Liver (tissue), 9 donors: ENCODE results near the gene SPATA32. TPM values are rescaled to one million over a fixed set of nuclear protein-coding genes. Genes with fewer than 3 reads are reported as not detected.

ENCODE experiments used
- DNase-seq: peaks from one replicate; pipeline ENCODE4 v3.0.0-alpha.2; 2017; ENCODE audit warnings: low spot score
- H3K27ac ChIP-seq, 2 donors: one replicate each; pipeline ENCODE4 v1.7.0; 2013; ENCODE audit warnings: inconsistent platforms in 2 of 2, low read length in 2 of 2, control low read depth in 1 of 2, low read depth in 1 of 2, mild to moderate bottlenecking in 1 of 2
- H3K27me3 ChIP-seq, 4 donors: one replicate each; pipeline versions ENCODE4 v1.6.1 to v1.7.0; 2013; ENCODE audit warnings: low read length in 3 of 4, inconsistent platforms in 1 of 4, mild to moderate bottlenecking in 1 of 4, moderate library complexity in 1 of 4; ENCODE audit not compliant: control insufficient read depth in 4 of 4, insufficient read depth in 4 of 4
- H3K36me3 ChIP-seq, 4 donors: one replicate each; pipeline versions ENCODE4 v1.6.1 to v1.7.0; 2013; ENCODE audit warnings: low read length in 3 of 4, mild to moderate bottlenecking in 3 of 4, low read depth in 1 of 4, moderate library complexity in 1 of 4; ENCODE audit not compliant: control insufficient read depth in 4 of 4, insufficient read depth in 3 of 4
- H3K4me1 ChIP-seq, 4 donors: one replicate each; pipeline versions ENCODE4 v1.6.1 to v1.7.0; 2013; ENCODE audit warnings: low read length in 3 of 4, mild to moderate bottlenecking in 3 of 4, moderate library complexity in 1 of 4; ENCODE audit not compliant: control insufficient read depth in 4 of 4, insufficient read depth in 4 of 4
- H3K4me3 ChIP-seq, 3 donors: one replicate each; pipeline versions ENCODE4 v1.6.1 to v1.7.0; 2013; ENCODE audit warnings: low read length in 3 of 3, control low read depth in 1 of 3, low read depth in 1 of 3, mild to moderate bottlenecking in 1 of 3
- H3K9ac ChIP-seq, 2 donors: one replicate each; pipeline ENCODE4 v1.7.0; 2013; ENCODE audit warnings: low read length in 2 of 2, mild to moderate bottlenecking in 2 of 2, moderate library complexity in 2 of 2, control low read depth in 1 of 2, low read depth in 1 of 2
- H3K9me3 ChIP-seq, 4 donors: one replicate each; pipeline versions ENCODE4 v1.6.1 to v1.7.0; 2013; ENCODE audit warnings: low read length in 3 of 4; ENCODE audit not compliant: control insufficient read depth in 4 of 4
- ATF3 ChIP-seq: IDR thresholded peaks from 2 replicates; pipeline ENCODE4 v1.6.1; 2016; ENCODE audit warnings: antibody characterized with exemption
- CTCF ChIP-seq: fragments of 150-350 bp; IDR thresholded peaks from 2 replicates; pipeline ENCODE4 v1.5.1; 2017; ENCODE audit warnings: improper control_type of control experiment, low read depth, low read length; ENCODE audit not compliant: missing input control
- EGR1 ChIP-seq, 2 donors: IDR thresholded peaks; 2 replicates each; pipeline ENCODE4 v1.6.1; 2016 to 2018; ENCODE audit warnings: antibody characterized with exemption in 2 of 2, low read depth in 2 of 2
- FOXA1 ChIP-seq: IDR thresholded peaks from 2 replicates; pipeline ENCODE4 v1.6.1; 2016; ENCODE audit warnings: antibody characterized with exemption
- FOXA2 ChIP-seq: IDR thresholded peaks from 2 replicates; pipeline ENCODE4 v1.6.1; 2016; ENCODE audit warnings: antibody characterized with exemption
- GABPA ChIP-seq, 2 donors: IDR thresholded peaks in 1 of 2; conservative IDR thresholded peaks in 1 of 2; 2 replicates each; pipeline ENCODE4 v1.6.1; 2016; ENCODE audit warnings: antibody characterized with exemption in 2 of 2, mild to moderate bottlenecking in 1 of 2, moderate library complexity in 1 of 2
- HNF4G ChIP-seq: IDR thresholded peaks from 2 replicates; pipeline ENCODE4 v1.6.1; 2016; ENCODE audit warnings: antibody characterized with exemption
- JUND ChIP-seq, 2 donors: IDR thresholded peaks; 2 replicates each; pipeline ENCODE4 v1.6.1; 2016; ENCODE audit warnings: antibody characterized with exemption in 2 of 2
- NR2F2 ChIP-seq: IDR thresholded peaks from 2 replicates; pipeline ENCODE4 v1.6.1; 2016; ENCODE audit warnings: antibody characterized with exemption
- RAD21 ChIP-seq, 2 donors: IDR thresholded peaks; 2 replicates each; pipeline ENCODE4 v1.6.1; 2016; ENCODE audit warnings: antibody characterized with exemption in 2 of 2, mild to moderate bottlenecking in 2 of 2
- RXRA ChIP-seq, 2 donors: IDR thresholded peaks; 2 replicates each; pipeline ENCODE4 v1.6.1; 2017 to 2018; ENCODE audit warnings: antibody characterized with exemption in 2 of 2, mild to moderate bottlenecking in 1 of 2
- SP1 ChIP-seq: IDR thresholded peaks from 2 replicates; pipeline ENCODE4 v1.6.1; 2018; ENCODE audit warnings: antibody characterized with exemption, mild to moderate bottlenecking
- TAF1 ChIP-seq: conservative IDR thresholded peaks from 2 replicates; pipeline ENCODE4 v1.6.1; 2016; ENCODE audit warnings: antibody characterized with exemption, mild to moderate bottlenecking
- YY1 ChIP-seq: IDR thresholded peaks from 2 replicates; pipeline ENCODE4 v1.6.1; 2016; ENCODE audit warnings: antibody characterized with exemption, mild to moderate bottlenecking
- WGBS: extraction: QIAGEN DNeasy Blood & Tissue Kit; methylation state at CpG from one replicate; pipeline ENCODE4 v1.1.7; 2013; 5-methylcytosine and 5-hydroxymethylcytosine counted together
- polyA plus RNA-seq, 2 donors: library from polyadenylated mRNA; stranded (reverse) in 1 of 2; unstranded in 1 of 2; fragments of 200-250 nt in 1 of 2; fragments of >200 nt in 1 of 2; fragmentation: Nextera tagmentation in 1 of 2; extraction: Ambion mirVana in 1 of 2; gene quantifications; one replicate each; pipeline versions ENCODE4 v1.2.1 to v1.2.3, GENCODE V29; 2013 to 2015
- total RNA-seq, 2 donors: library from RNA; depleted of rRNA; stranded (reverse); fragments of >200 nt; gene quantifications; one replicate each; pipeline ENCODE4 v1.2.3, GENCODE V29; 2014
- TF ChIP-seq, protein P1 (sequence below): IDR thresholded peaks from 2 replicates; pipeline ENCODE4 v1.6.1; 2016; ENCODE audit warnings: antibody characterized with exemption, mild to moderate bottlenecking
- TF ChIP-seq, protein P2 (sequence below): IDR thresholded peaks from 2 replicates; pipeline ENCODE4 v1.6.1; 2016; ENCODE audit warnings: antibody characterized with exemption
- donor health status: healthy.
- donor health status: healthy.
- donor health status: healthy.
- donor health status: healthy.
- donor health status: healthy.

Gene SPATA32
- total and polyA plus RNA-seq, 4 donors, result not detected

DNA sequence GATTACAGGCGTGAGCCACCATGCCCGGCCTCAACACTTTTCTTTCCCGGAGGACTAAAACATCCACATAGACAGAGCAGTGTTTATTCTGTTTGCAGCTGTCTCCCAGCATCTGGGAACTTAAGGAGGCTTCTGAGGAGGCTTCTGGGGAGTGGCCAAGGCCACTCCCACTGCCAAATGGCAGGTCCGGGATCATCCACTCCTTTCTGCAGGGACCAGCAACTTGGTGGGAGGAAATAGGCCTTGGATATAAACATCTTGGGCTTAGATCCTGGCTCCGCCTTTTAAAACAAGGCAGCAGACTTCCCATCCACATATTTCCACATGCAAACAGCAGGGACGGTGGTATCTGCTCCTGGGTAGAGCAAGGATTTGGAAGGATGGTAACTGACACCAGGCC, 14.1 kb upstream of the SPATA32 start:
- H3K4me1 ChIP-seq, result peaks cover 14 to 46% (median 35%) of the 10 kb centered on the region in 4 donors

GRCh38 chr17:45274033-45274432, 12.1 kb upstream of the SPATA32 start:
- Histone ChIP-seq H3K27me3 (no peaks in the 10 kb centered on the region), H3K9me3 (no peaks in the 10 kb centered on the region), H3K4me3 (no peak overlapping the region), H3K27ac (peak overlapping the region; percentile 64 to 73), H3K4me1 (peaks cover 14 to 46% (median 35%) of the 10 kb centered on the region in 4 donors), H3K9ac (no peak overlapping the region), H3K36me3 (peaks cover 9 to 18% (median 16%) of the 10 kb centered on the region in 4 donors)
- DNase-seq, result no peak
- TF ChIP-seq RXRA (IDR thresholded peaks at IDR 0.05), result peak in 1 of 2 donors; percentile 45
- TF ChIP-seq NR2F2, result peak; percentile 13
- no peak for TF ChIP-seq FOXA1
- no peak for TF ChIP-seq YY1
- no peak for TF ChIP-seq CTCF
- no peak for TF ChIP-seq TAF1
- TF ChIP-seq, protein P1, sequence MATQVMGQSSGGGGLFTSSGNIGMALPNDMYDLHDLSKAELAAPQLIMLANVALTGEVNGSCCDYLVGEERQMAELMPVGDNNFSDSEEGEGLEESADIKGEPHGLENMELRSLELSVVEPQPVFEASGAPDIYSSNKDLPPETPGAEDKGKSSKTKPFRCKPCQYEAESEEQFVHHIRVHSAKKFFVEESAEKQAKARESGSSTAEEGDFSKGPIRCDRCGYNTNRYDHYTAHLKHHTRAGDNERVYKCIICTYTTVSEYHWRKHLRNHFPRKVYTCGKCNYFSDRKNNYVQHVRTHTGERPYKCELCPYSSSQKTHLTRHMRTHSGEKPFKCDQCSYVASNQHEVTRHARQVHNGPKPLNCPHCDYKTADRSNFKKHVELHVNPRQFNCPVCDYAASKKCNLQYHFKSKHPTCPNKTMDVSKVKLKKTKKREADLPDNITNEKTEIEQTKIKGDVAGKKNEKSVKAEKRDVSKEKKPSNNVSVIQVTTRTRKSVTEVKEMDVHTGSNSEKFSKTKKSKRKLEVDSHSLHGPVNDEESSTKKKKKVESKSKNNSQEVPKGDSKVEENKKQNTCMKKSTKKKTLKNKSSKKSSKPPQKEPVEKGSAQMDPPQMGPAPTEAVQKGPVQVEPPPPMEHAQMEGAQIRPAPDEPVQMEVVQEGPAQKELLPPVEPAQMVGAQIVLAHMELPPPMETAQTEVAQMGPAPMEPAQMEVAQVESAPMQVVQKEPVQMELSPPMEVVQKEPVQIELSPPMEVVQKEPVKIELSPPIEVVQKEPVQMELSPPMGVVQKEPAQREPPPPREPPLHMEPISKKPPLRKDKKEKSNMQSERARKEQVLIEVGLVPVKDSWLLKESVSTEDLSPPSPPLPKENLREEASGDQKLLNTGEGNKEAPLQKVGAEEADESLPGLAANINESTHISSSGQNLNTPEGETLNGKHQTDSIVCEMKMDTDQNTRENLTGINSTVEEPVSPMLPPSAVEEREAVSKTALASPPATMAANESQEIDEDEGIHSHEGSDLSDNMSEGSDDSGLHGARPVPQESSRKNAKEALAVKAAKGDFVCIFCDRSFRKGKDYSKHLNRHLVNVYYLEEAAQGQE, result no peak
- TF ChIP-seq HNF4G, result no peak
- no peak for TF ChIP-seq SP1
- TF ChIP-seq JUND (IDR thresholded peaks at IDR 0.05), result no peak
- TF ChIP-seq, protein P2, sequence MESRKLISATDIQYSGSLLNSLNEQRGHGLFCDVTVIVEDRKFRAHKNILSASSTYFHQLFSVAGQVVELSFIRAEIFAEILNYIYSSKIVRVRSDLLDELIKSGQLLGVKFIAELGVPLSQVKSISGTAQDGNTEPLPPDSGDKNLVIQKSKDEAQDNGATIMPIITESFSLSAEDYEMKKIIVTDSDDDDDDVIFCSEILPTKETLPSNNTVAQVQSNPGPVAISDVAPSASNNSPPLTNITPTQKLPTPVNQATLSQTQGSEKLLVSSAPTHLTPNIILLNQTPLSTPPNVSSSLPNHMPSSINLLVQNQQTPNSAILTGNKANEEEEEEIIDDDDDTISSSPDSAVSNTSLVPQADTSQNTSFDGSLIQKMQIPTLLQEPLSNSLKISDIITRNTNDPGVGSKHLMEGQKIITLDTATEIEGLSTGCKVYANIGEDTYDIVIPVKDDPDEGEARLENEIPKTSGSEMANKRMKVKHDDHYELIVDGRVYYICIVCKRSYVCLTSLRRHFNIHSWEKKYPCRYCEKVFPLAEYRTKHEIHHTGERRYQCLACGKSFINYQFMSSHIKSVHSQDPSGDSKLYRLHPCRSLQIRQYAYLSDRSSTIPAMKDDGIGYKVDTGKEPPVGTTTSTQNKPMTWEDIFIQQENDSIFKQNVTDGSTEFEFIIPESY, result no peak
- TF ChIP-seq GABPA (IDR thresholded peaks at IDR 0.05 in 1 of 2, conservative IDR thresholded peaks at IDR 0.05 in 1 of 2), result no peak
- TF ChIP-seq RAD21 (IDR thresholded peaks at IDR 0.05), result no peak
- 56% methylated on average over 5 of the region's 5 CpGs for WGBS

More for the DNA sequence above, 14.1 kb upstream of the SPATA32 start:
- WGBS, result 66% methylated on average over 6 of the region's 6 CpGs
- no peak overlapping the region for H3K4me3 ChIP-seq
- TF ChIP-seq RAD21 (IDR thresholded peaks at IDR 0.05), result no peak
- TF ChIP-seq EGR1 (IDR thresholded peaks at IDR 0.05; ENCODE audit: low read depth in 2 of 2), result no peak
- no peak for TF ChIP-seq ATF3
- TF ChIP-seq, protein P2, result no peak
- no peak for TF ChIP-seq FOXA2
- TF ChIP-seq YY1, result no peak
- no peaks in the 10 kb centered on the region for H3K27me3 ChIP-seq
- peaks cover 0 to 4% (median 1%) of the 10 kb centered on the region in 4 donors for H3K36me3 ChIP-seq
- no peak for DNase-seq
- H3K9ac ChIP-seq, result no peak overlapping the region
- no peaks in the 10 kb centered on the region for H3K9me3 ChIP-seq
- no peak overlapping the region for H3K27ac ChIP-seq
